ENCODE data around the gene ADSS2.

The ADSS2 gene

DNA sequence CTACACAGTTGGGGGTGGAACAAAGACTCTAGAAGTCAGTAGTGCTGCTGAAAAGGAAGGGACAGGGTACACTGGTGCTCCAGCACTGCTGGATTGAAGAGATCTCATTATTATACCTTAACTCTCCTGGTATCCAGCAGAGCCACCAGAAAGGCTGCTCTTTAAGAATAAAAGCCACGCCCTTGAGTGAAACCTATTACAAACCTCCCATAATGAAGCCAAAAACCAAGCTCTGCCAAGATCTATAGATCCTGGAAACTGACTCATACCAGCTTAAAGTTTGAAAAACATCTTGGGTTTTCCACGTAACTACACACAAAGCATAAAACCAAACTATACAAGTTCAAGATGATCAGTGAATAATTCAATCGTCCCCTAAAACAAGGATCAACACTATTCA is 38.0 kb downstream of the ADSS2 start:
- POLR2A ChIA-PET: no interaction called here
- Histone ChIP-seq H3K36me3 (ENCODE audit: control insufficient read depth in 2 of 2, insufficient read depth in 1 of 2, low read length in 2 of 2) (peaks cover 69 to 94% of the 10 kb centered on the region in 2 experiments), H3K4me3 (ENCODE audit: low read depth, low read length) (no peak overlapping the region), H3K9me3 (ENCODE audit: control insufficient read depth, insufficient read depth, low read depth, low read length) (no peaks in the 10 kb centered on the region), H3K4me1 (ENCODE audit: control insufficient read depth, insufficient read depth, low read length) (no peaks in the 10 kb centered on the region), H3K27ac (ENCODE audit: extremely low read depth, low read depth, low read length) (no peak overlapping the region)
- CTCF ChIA-PET: interaction anchor here (0.6 to 0.7 kb wide), 2 partner anchors 114 to 118 kb away, joined by 3 read pairs; no protein-coding TSS in a partner anchor
- TF ChIP-seq ZNF776 (tag by site-specific recombination; IDR thresholded peaks at IDR 0.05; ENCODE audit: borderline replicate concordance) (no peak), ZNF558 (tag by site-specific recombination; IDR thresholded peaks at IDR 0.05) (no peak), ZNF157 (tag by site-specific recombination; IDR thresholded peaks at IDR 0.05) (no peak), YY2 (tag by site-specific recombination; IDR thresholded peaks at IDR 0.05) (no peak), ZNF366 (tag by site-specific recombination; conservative IDR thresholded peaks at IDR 0.05) (no peak), ZNF266 (tag by site-specific recombination; IDR thresholded peaks at IDR 0.05; ENCODE audit: low read depth) (no peak), OVOL3 (tag by site-specific recombination; IDR thresholded peaks at IDR 0.05) (no peak), ZNF660 (tag by site-specific recombination; IDR thresholded peaks at IDR 0.05) (no peak)
- TF ChIP-seq, protein P1, sequence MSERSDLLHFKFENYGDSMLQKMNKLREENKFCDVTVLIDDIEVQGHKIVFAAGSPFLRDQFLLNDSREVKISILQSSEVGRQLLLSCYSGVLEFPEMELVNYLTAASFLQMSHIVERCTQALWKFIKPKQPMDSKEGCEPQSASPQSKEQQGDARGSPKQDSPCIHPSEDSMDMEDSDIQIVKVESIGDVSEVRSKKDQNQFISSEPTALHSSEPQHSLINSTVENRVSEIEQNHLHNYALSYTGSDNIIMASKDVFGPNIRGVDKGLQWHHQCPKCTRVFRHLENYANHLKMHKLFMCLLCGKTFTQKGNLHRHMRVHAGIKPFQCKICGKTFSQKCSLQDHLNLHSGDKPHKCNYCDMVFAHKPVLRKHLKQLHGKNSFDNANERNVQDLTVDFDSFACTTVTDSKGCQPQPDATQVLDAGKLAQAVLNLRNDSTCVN (tag by site-specific recombination; optimal IDR thresholded peaks at IDR 0.05): no peak

DNA sequence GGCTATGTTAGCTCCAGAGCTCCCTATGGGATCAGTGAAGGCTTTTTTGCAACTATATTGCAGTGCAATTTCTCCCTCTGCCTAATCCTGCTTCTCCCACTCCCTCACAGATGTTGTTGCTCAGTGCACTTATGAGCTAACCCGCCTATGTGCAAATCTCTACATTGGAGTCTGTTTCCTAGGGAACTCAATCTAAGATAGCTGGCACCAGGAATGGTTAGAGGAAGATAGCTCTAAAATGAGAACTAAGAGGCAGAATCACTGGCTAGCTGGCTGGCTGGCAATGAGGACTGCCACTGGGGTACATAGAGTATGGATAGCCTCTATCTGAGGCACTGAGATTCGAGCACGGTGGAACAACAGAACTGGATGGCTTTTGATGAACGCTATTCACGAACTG is 39.5 kb downstream of the ADSS2 start:
- Histone ChIP-seq H3K9me3 (ENCODE audit: control insufficient read depth, insufficient read depth, low read depth, low read length) (no peaks in the 10 kb centered on the region), H3K4me3 (ENCODE audit: low read depth, low read length) (no peak overlapping the region), H3K36me3 (ENCODE audit: control insufficient read depth in 2 of 2, insufficient read depth in 1 of 2, low read length in 2 of 2) (peaks cover 64 to 87% of the 10 kb centered on the region in 2 experiments), H3K4me1 (ENCODE audit: control insufficient read depth, insufficient read depth, low read length) (no peaks in the 10 kb centered on the region), H3K27ac (ENCODE audit: extremely low read depth, low read depth, low read length) (no peak overlapping the region)
- CTCF ChIA-PET: no interaction called here
- TF ChIP-seq ZNF335 (tag by site-specific recombination; conservative IDR thresholded peaks at IDR 0.05) (no peak), MYNN (tag by site-specific recombination; IDR thresholded peaks at IDR 0.05; ENCODE audit: borderline replicate concordance) (no peak), ZNF16 (tag by site-specific recombination; IDR thresholded peaks at IDR 0.05; ENCODE audit: low read depth) (no peak), ZNF629 (tag by site-specific recombination; IDR thresholded peaks at IDR 0.05) (no peak), TRIM28 (IDR thresholded peaks at IDR 0.05; ENCODE audit: borderline replicate concordance, low read length) (no peak), ZNF416 (tag by site-specific recombination; IDR thresholded peaks at IDR 0.05) (no peak), ZNF211 (tag by site-specific recombination; IDR thresholded peaks at IDR 0.05; ENCODE audit: low read depth) (no peak), ZNF544 (tag by site-specific recombination; IDR thresholded peaks at IDR 0.05) (no peak), PRDM1 (tag by site-specific recombination; IDR thresholded peaks at IDR 0.05) (no peak), ZNF248 (tag by site-specific recombination; IDR thresholded peaks at IDR 0.05) (no peak), ZNF174 (tag by site-specific recombination; IDR thresholded peaks at IDR 0.05) (no peak), ZBTB1 (tag by site-specific recombination; IDR thresholded peaks at IDR 0.05) (no peak), REPIN1 (tag by site-specific recombination; IDR thresholded peaks at IDR 0.05; ENCODE audit: low read depth) (no peak), ZNF23 (tag by site-specific recombination; IDR thresholded peaks at IDR 0.05; ENCODE audit: borderline replicate concordance) (no peak), ZNF394 (tag by site-specific recombination; IDR thresholded peaks at IDR 0.05; ENCODE audit: borderline replicate concordance) (no peak)
- TF ChIP-seq, protein P2, sequence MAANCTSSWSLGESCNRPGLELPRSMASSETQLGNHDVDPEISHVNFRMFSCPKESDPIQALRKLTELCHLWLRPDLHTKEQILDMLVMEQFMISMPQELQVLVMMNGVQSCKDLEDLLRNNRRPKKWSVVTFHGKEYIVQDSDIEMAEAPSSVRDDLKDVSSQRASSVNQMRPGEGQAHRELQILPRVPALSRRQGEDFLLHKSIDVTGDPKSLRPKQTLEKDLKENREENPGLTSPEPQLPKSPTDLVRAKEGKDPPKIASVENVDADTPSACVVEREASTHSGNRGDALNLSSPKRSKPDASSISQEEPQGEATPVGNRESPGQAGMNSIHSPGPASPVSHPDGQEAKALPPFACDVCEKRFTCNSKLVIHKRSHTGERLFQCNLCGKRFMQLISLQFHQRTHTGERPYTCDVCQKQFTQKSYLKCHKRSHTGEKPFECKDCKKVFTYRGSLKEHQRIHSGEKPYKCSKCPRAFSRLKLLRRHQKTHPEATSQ (tag by site-specific recombination; IDR thresholded peaks at IDR 0.05): no peak
- TF ChIP-seq, protein P3, sequence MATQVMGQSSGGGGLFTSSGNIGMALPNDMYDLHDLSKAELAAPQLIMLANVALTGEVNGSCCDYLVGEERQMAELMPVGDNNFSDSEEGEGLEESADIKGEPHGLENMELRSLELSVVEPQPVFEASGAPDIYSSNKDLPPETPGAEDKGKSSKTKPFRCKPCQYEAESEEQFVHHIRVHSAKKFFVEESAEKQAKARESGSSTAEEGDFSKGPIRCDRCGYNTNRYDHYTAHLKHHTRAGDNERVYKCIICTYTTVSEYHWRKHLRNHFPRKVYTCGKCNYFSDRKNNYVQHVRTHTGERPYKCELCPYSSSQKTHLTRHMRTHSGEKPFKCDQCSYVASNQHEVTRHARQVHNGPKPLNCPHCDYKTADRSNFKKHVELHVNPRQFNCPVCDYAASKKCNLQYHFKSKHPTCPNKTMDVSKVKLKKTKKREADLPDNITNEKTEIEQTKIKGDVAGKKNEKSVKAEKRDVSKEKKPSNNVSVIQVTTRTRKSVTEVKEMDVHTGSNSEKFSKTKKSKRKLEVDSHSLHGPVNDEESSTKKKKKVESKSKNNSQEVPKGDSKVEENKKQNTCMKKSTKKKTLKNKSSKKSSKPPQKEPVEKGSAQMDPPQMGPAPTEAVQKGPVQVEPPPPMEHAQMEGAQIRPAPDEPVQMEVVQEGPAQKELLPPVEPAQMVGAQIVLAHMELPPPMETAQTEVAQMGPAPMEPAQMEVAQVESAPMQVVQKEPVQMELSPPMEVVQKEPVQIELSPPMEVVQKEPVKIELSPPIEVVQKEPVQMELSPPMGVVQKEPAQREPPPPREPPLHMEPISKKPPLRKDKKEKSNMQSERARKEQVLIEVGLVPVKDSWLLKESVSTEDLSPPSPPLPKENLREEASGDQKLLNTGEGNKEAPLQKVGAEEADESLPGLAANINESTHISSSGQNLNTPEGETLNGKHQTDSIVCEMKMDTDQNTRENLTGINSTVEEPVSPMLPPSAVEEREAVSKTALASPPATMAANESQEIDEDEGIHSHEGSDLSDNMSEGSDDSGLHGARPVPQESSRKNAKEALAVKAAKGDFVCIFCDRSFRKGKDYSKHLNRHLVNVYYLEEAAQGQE (tag by site-specific recombination; IDR thresholded peaks at IDR 0.05): no peak
- TF ChIP-seq, protein P4, sequence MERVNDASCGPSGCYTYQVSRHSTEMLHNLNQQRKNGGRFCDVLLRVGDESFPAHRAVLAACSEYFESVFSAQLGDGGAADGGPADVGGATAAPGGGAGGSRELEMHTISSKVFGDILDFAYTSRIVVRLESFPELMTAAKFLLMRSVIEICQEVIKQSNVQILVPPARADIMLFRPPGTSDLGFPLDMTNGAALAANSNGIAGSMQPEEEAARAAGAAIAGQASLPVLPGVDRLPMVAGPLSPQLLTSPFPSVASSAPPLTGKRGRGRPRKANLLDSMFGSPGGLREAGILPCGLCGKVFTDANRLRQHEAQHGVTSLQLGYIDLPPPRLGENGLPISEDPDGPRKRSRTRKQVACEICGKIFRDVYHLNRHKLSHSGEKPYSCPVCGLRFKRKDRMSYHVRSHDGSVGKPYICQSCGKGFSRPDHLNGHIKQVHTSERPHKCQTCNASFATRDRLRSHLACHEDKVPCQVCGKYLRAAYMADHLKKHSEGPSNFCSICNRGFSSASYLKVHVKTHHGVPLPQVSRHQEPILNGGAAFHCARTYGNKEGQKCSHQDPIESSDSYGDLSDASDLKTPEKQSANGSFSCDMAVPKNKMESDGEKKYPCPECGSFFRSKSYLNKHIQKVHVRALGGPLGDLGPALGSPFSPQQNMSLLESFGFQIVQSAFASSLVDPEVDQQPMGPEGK (tag by site-specific recombination; IDR thresholded peaks at IDR 0.05): no peak
- POLR2A ChIA-PET: no interaction called here
